Common myeloid progenitor, CD34-positive (primary cell): ENCODE measurements around the gene RPS19BP1.
A peak's percentile ranks its signal among the peaks of the same experiment; 100 is the strongest.

Source experiments
- CTCF ChIA-PET: fragments of 350-600 bp; sonication (Branson Sonifier 250); formaldehyde crosslinking; loops from one replicate; lab custom pipeline; 2021; ENCODE audit warnings: antibody characterized with exemption; lab: Charles Lee
- POLR2A ChIA-PET: fragments of 350-600 bp; sonication (Branson Sonifier 250); formaldehyde crosslinking; loops from one replicate; lab custom pipeline; 2021; ENCODE audit warnings: antibody characterized with exemption; lab: Charles Lee
- DNase-seq, 3 donors: peaks; one replicate each; pipeline versions ENCODE4 v3.0.0 to v3.0.0-alpha.2; 2013
- H3K27ac ChIP-seq, 2 experiments: 1 replicate in 1 of 2; 2 replicates in 1 of 2; pipeline ENCODE4 v1.7.0; 2013; ENCODE audit warnings: inconsistent platforms in 2 of 2, low read length in 2 of 2, mild to moderate bottlenecking in 2 of 2, low read depth in 1 of 2, moderate library complexity in 1 of 2; ENCODE audit not compliant: severe bottlenecking in 2 of 2, insufficient read depth in 1 of 2, poor library complexity in 1 of 2
- H3K27me3 ChIP-seq, 5 experiments: replicated peaks in 2 of 5; 1 replicate in 3 of 5; 2 replicates in 2 of 5; pipeline versions ENCODE4 v1.6.1 to v1.7.0; 2013; ENCODE audit warnings: low read length in 4 of 5, mild to moderate bottlenecking in 2 of 5, moderate library complexity in 2 of 5, inconsistent platforms in 1 of 5; ENCODE audit not compliant: insufficient read depth in 5 of 5, control insufficient read depth in 4 of 5
- H3K36me3 ChIP-seq, 4 experiments: 1 replicate in 2 of 4; 2 replicates in 2 of 4; pipeline versions ENCODE4 v1.6.1 to v1.7.0; 2013; ENCODE audit warnings: low read length in 3 of 4, control low read depth in 1 of 4, mild to moderate bottlenecking in 1 of 4; ENCODE audit not compliant: control insufficient read depth in 4 of 4, insufficient read depth in 4 of 4
- H3K4me1 ChIP-seq, 4 experiments: 1 replicate in 3 of 4; 2 replicates in 1 of 4; pipeline versions ENCODE4 v1.6.1 to v1.7.1; 2013; ENCODE audit warnings: low read length in 3 of 4, mild to moderate bottlenecking in 3 of 4, control low read depth in 1 of 4, inconsistent platforms in 1 of 4, moderate library complexity in 1 of 4; ENCODE audit not compliant: control insufficient read depth in 4 of 4, insufficient read depth in 4 of 4; ENCODE audit errors: control extremely low read depth in 1 of 4
- H3K4me3 ChIP-seq, 7 experiments: 1 replicate in 4 of 7; 2 replicates in 3 of 7; pipeline versions ENCODE4 v1.5.1 to v1.7.0; 2013; ENCODE audit warnings: mild to moderate bottlenecking in 7 of 7, low read length in 6 of 7, moderate library complexity in 6 of 7, inconsistent platforms in 2 of 7, low read depth in 2 of 7, control low read depth in 1 of 7; ENCODE audit not compliant: insufficient read depth in 4 of 7, control insufficient read depth in 1 of 7; ENCODE audit errors: extremely low read depth in 1 of 7
- H3K9me3 ChIP-seq, 5 experiments: 1 replicate in 4 of 5; 2 replicates in 1 of 5; pipeline versions ENCODE4 v1.6.1 to v1.7.1; 2013; ENCODE audit warnings: low read length in 4 of 5, mild to moderate bottlenecking in 2 of 5, inconsistent platforms in 1 of 5, low read depth in 1 of 5, moderate library complexity in 1 of 5; ENCODE audit not compliant: control insufficient read depth in 4 of 5, insufficient read depth in 2 of 5; ENCODE audit errors: control extremely low read depth in 1 of 5
- WGBS: methylation state at CpG from one replicate; pipeline ENCODE4 v1.1.5; 2013; ENCODE audit not compliant: insufficient coverage; 5-methylcytosine and 5-hydroxymethylcytosine counted together

Gene RPS19BP1

DNA sequence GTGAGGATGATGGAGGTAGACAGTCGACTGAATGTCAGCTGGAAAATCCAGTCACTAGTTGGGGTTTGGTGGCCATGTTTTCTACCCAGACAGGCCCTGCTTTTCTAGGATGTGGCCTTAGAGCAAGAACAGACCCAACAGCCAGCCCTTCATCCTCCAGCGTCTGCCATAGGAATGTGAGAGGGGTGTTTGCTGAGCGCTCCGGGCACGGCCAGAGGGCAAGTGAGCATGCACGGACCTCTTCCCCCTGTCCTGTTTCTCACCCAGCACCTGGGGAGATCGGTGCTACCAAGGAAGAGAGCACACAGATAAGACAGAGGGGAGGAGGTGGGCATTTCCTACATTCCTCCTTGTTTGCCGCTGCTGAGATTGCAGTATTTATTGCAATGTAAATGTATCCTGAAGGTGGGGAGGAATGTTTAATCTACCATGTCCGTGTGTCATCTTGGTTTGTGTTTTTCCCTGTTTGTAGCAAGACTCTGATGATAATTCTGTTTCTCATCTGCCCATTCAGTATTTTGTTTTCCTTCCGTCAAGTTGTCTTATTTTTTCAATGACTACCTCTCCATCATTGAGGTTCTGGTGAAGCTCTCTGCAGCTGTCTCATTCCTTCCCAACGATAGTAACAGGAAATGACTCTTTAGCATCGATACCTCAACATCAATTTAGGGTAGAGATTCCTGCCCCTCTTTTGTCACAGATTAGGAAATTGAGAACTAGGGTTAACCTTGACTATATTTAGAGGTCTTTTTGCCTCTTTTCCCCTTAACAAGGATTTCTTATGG lies 17.1 kb downstream of the RPS19BP1 start:
- peaks cover 7 to 67% (median 55%) of the 10 kb centered on the region in 4 experiments for H3K36me3 ChIP-seq
- no peak overlapping the region for H3K4me3 ChIP-seq
- POLR2A ChIA-PET: no interaction called here
- DNase-seq: no peak
- peaks cover 5 to 20% (median 18%) of the 10 kb centered on the region in 4 experiments for H3K4me1 ChIP-seq
- 94% methylated on average over 9 of the region's 12 CpGs for WGBS
- CTCF ChIA-PET: interaction anchor here (0.9 to 13.0 kb wide), 12 partner anchors 8 to 196 kb away, joined by 3 to 254 read pairs (median 8); partner anchors contain the start of genes MIEF1, RPL3 and SYNGR1
- no peak overlapping the region for H3K27ac ChIP-seq
- no peaks in the 10 kb centered on the region for H3K9me3 ChIP-seq
- H3K27me3 ChIP-seq: no peaks in the 10 kb centered on the region

DNA sequence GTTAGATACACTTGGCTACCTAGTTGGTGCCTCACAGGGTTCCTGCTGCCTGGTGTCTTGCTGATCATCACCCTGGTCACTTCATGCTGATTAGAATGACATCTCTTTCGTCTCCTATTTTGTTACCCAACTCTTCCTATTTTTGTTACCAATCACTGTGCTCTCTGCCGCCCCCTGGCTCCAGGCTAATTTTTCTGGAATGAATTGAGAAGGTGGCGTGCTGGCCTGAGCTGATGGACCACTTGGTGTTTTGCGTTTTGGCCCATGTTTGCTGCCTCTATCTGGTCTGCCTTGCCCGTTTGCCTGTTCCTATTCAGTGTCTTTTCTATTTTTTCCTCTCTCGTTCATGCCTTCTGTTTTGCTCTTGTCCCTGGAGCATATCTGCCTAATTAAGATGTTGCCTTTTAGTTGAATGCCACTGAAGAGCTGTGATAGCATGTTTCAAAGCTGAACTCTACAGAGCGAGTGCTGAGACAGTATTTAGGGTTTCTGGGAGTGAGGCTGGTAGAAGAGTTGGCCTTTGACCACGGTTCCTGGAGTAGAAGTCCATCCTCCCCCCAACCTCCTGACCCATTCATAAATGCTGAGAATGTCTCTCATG lies 18.1 kb downstream of the RPS19BP1 start:
- no peak overlapping the region for H3K27ac ChIP-seq
- no peaks in the 10 kb centered on the region for H3K9me3 ChIP-seq
- no peaks in the 10 kb centered on the region for H3K27me3 ChIP-seq
- H3K4me1 ChIP-seq: peaks cover 5 to 17% (median 15%) of the 10 kb centered on the region in 4 experiments
- DNase-seq: peak in 2 of 3 donors; percentile 53 to 67
- H3K36me3 ChIP-seq: peaks cover 7 to 75% (median 63%) of the 10 kb centered on the region in 4 experiments
- CTCF ChIA-PET: interaction anchor here (0.6 to 13.0 kb wide), 10 partner anchors 9 to 165 kb away, joined by 3 to 254 read pairs (median 7); partner anchors contain the start of genes MIEF1 and SYNGR1
- 76% methylated on average over 7 of the region's 8 CpGs for WGBS
- POLR2A ChIA-PET: no interaction called here
- H3K4me3 ChIP-seq: no peak overlapping the region

DNA sequence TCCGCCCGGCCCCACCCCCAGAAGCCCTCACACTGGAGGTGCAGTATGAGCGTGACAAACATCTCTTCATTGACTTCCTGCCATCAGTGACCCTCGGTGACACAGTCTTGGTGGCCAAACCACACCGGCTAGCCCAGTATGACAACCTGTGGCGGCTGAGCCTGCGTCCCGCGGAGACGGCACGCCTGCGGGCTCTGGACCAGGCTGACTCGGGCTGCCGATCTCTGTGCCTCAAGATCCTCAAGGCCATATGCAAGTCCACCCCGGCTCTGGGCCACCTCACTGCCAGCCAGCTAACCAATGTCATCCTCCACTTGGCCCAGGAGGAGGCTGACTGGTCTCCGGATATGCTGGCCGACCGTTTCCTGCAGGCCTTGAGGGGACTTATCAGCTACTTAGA lies 18.8 kb downstream of the RPS19BP1 start:
- POLR2A ChIA-PET: no interaction called here
- Histone ChIP-seq H3K27me3 (no peaks in the 10 kb centered on the region), H3K36me3 (peaks cover 7 to 82% (median 66%) of the 10 kb centered on the region in 4 experiments), H3K9me3 (no peaks in the 10 kb centered on the region), H3K4me1 (peaks cover 2 to 10% (median 8%) of the 10 kb centered on the region in 4 experiments), H3K4me3 (no peak overlapping the region), H3K27ac (no peak overlapping the region)
- DNase-seq: no peak
- CTCF ChIA-PET: interaction anchor here (0.6 to 13.0 kb wide), 11 partner anchors 8 to 121 kb away, joined by 3 to 254 read pairs (median 3); partner anchors contain the start of gene MIEF1
- 91% methylated on average over 18 of the region's 18 CpGs for WGBS

DNA sequence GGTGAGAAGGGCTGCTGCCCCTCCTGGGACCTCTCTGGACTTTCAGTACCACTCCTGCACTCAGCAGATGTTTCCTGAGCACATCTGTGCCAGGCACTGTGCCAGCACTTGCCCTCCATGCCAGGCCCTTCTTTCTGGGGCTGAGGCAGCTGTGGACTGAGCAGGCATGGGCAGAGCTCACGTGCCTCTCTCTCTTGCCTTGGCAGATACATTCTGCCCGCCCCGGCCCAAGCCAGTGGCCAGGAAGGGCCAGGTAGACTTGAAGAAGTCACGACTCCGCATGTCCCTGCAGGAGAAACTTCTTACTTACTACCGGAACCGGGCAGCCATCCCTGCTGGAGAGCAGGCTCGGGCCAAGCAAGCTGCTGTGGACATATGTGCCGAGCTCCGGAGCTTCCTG lies 20.5 kb downstream of the RPS19BP1 start:
- ChIA-PET POLR2A (no interaction called here), CTCF (interaction anchor here (0.6 to 13.0 kb wide), 8 partner anchors 9 to 60 kb away, joined by 3 to 254 read pairs (median 6); partner anchors contain the start of gene MIEF1)
- Histone ChIP-seq H3K27me3 (no peaks in the 10 kb centered on the region), H3K36me3 (peaks cover 7 to 91% (median 71%) of the 10 kb centered on the region in 4 experiments), H3K4me1 (no peaks in the 10 kb centered on the region), H3K4me3 (no peak overlapping the region), H3K27ac (no peak overlapping the region), H3K9me3 (no peaks in the 10 kb centered on the region)
- no peak for DNase-seq
- WGBS: 96% methylated on average over 10 of the region's 10 CpGs

DNA sequence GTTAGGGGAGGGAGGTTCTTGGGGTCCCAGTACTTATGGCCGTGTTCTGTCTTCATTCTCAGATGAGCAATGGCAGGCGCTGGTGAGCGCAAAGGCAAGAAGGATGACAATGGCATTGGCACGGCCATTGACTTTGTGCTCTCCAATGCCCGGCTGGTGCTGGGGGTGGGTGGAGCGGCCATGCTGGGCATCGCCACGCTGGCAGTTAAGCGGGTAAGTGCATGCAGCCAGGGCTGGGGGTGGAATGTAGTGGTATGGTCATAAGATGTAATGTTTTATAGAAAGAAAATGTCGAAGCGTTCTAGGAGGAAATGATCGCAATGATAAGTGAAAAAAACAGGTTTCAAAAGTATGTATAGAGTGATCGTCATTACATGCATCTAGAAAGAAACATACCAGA lies 21.3 kb downstream of the RPS19BP1 start:
- Histone ChIP-seq H3K27me3 (no peaks in the 10 kb centered on the region), H3K9me3 (no peaks in the 10 kb centered on the region), H3K4me1 (no peaks in the 10 kb centered on the region), H3K36me3 (peaks cover 13 to 94% (median 76%) of the 10 kb centered on the region in 4 experiments), H3K4me3 (no peak overlapping the region), H3K27ac (no peak overlapping the region)
- 100% methylated on average over 9 of the region's 13 CpGs for WGBS
- POLR2A ChIA-PET: no interaction called here
- no peak for DNase-seq
- CTCF ChIA-PET: interaction anchor here (0.8 to 13.0 kb wide), 9 partner anchors 9 to 94 kb away, joined by 3 to 254 read pairs (median 4); partner anchors contain the start of gene ATF4

DNA sequence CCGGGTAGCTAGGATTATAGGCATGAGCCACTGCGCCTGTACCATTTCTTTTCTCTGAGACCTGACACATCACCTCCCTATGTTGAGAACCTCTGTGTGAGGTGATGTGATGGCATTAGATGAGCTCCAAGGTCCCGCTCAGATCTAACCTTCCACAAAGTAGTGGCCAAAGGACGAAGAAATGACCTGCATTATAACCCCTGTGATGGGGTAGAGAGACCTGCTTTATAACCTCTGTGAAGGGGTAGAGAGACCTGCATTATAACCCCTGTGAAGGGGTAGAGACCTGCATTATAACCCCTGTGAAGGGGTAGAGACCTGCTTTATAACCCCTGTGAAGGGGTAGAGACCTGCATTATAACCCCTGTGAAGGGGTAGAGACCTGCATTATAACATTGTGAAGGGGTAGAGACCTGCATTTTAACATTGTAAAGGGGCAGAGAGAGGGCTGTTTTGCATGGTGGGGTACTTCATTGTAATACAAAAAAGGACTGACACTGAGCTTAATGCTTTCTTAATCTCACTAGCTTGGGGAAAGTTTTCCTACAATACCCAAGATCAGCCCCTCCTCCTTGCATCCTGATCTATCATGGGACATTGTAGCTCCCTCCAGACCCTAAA lies 21.9 kb downstream of the RPS19BP1 start:
- Histone ChIP-seq H3K9me3 (no peaks in the 10 kb centered on the region), H3K27me3 (no peaks in the 10 kb centered on the region), H3K4me3 (no peak overlapping the region), H3K27ac (no peak overlapping the region), H3K36me3 (peaks cover 13 to 95% (median 77%) of the 10 kb centered on the region in 4 experiments), H3K4me1 (no peaks in the 10 kb centered on the region)
- ChIA-PET POLR2A (no interaction called here), CTCF (interaction anchor here (0.7 to 13.0 kb wide), 9 partner anchors 8 to 93 kb away, joined by 3 to 254 read pairs (median 4); partner anchors contain the start of genes ATF4 and MIEF1)
- WGBS: 86% methylated on average over 1 of the region's 4 CpGs
- no peak for DNase-seq
